ENCODE results near the gene GABRB3. TPM values are rescaled to one million over a fixed set of nuclear protein-coding genes. Genes with fewer than 3 reads are reported as not detected.

Gene GABRB3
- total and polyA plus RNA-seq, 2 donors (not counting 3 experiments of a cell fraction or from before 2014, with no cell fraction given): 0.03 TPM; not detected in 1

- Histone ChIP-seq H3K9ac (replicated peaks; ENCODE audit: extremely low read depth, insufficient read depth, low read length) (no peak overlapping the region), H3K9me1 (replicated peaks; ENCODE audit: control insufficient read depth, extremely low read depth, insufficient read depth, low read length) (no peaks in the 10 kb centered on the region), H3K9me3 (replicated peaks; ENCODE audit: control insufficient read depth, insufficient read depth, low read length) (peaks cover 10% of the 10 kb centered on the region), H3K36me3 (ENCODE audit: control insufficient read depth in 2 of 2, extremely low read depth in 1 of 2, insufficient read depth in 2 of 2, low read length in 2 of 2) (no peaks in the 10 kb centered on the region), H3K27ac (ENCODE audit: insufficient read depth, low read depth, low read length) (no peak overlapping the region), H3K4me2 (ENCODE audit: insufficient read depth, low read length) (no peak overlapping the region), H4K20me1 (replicated peaks; ENCODE audit: control insufficient read depth, extremely low read depth, insufficient read depth, low read length) (no peaks in the 10 kb centered on the region), H3K4me1 (ENCODE audit: control insufficient read depth, extremely low read depth, insufficient read depth, low read length) (no peaks in the 10 kb centered on the region), H2AFZ (ENCODE audit: low read depth, low read length) (no peak overlapping the region), H3K4me3 (replicated peaks in 1 of 3; ENCODE audit: insufficient read depth in 1 of 3, low read depth in 1 of 3, low read length in 3 of 3) (no peak overlapping the region), H3K79me2 (ENCODE audit: control insufficient read depth, insufficient read depth, low read length) (no peaks in the 10 kb centered on the region), H3K27me3 (ENCODE audit: control insufficient read depth in 2 of 2, insufficient read depth in 2 of 2, low read length in 2 of 2) (no peaks in the 10 kb centered on the region)
- POLR2A ChIA-PET: no interaction called here
- DNase-seq (ENCODE audit: low read depth, low spot score): no peak
- dilution Hi-C loops (cut with MboI; ENCODE audit: extremely low pct_ligation_motif_present, low sequenced_read_pairs) (no loop called here), intact Hi-C loops (cut with micrococcal nuclease) (no loop called here)
- TF ChIP-seq POLR2AphosphoS5 (IDR thresholded peaks at IDR 0.05; ENCODE audit: insufficient read depth, low read depth, low read length) (no peak), MAX (IDR thresholded peaks at IDR 0.05; ENCODE audit: insufficient read depth, insufficient read length) (no peak), POLR2A (IDR thresholded peaks at IDR 0.05; ENCODE audit: low read depth, low read length) (no peak), FOS (IDR thresholded peaks at IDR 0.05; ENCODE audit: borderline replicate concordance, insufficient read depth, low read length) (no peak), GATA2 (IDR thresholded peaks at IDR 0.05; ENCODE audit: insufficient read depth, insufficient read length, low read depth, low read length) (no peak), JUN (IDR thresholded peaks at IDR 0.05; ENCODE audit: borderline replicate concordance, insufficient read depth, insufficient read length, low read depth) (no peak)
- no TSS peak for BruUV-seq (replicated peaks)
- no peak for FAIRE-seq
- CTCF ChIA-PET: no interaction called here
Observed at GRCh38 chr15:26598704-26599103, 174.2 kb downstream of the GABRB3 start.

GRCh38 chr15:26595611-26596010 lies 177.3 kb downstream of the GABRB3 start:
- no peaks in the 10 kb centered on the region for H3K4me1 ChIP-seq (ENCODE audit: control insufficient read depth, extremely low read depth, insufficient read depth, low read length)
- no peak for DNase-seq (ENCODE audit: low read depth, low spot score)
- no peaks in the 10 kb centered on the region for H3K79me2 ChIP-seq (ENCODE audit: control insufficient read depth, insufficient read depth, low read length)
- dilution Hi-C loops (cut with MboI; ENCODE audit: extremely low pct_ligation_motif_present, low sequenced_read_pairs): no loop called here
- H3K4me3 ChIP-seq (replicated peaks in 1 of 3; ENCODE audit: insufficient read depth in 1 of 3, low read depth in 1 of 3, low read length in 3 of 3): no peak overlapping the region
- peaks cover 14% of the 10 kb centered on the region for H3K9me3 ChIP-seq (replicated peaks; ENCODE audit: control insufficient read depth, insufficient read depth, low read length)
- ChIA-PET POLR2A (no interaction called here), CTCF (no interaction called here)
- H3K9me1 ChIP-seq (replicated peaks; ENCODE audit: control insufficient read depth, extremely low read depth, insufficient read depth, low read length): no peaks in the 10 kb centered on the region
- H3K36me3 ChIP-seq (ENCODE audit: control insufficient read depth in 2 of 2, extremely low read depth in 1 of 2, insufficient read depth in 2 of 2, low read length in 2 of 2): no peaks in the 10 kb centered on the region
- no peak overlapping the region for H3K4me2 ChIP-seq (ENCODE audit: insufficient read depth, low read length)
- no peaks in the 10 kb centered on the region for H3K27me3 ChIP-seq (ENCODE audit: control insufficient read depth in 2 of 2, insufficient read depth in 2 of 2, low read length in 2 of 2)
- no peak overlapping the region for H3K9ac ChIP-seq (replicated peaks; ENCODE audit: extremely low read depth, insufficient read depth, low read length)
- no peak for FAIRE-seq
- intact Hi-C loops (cut with micrococcal nuclease): no loop called here
- H3K27ac ChIP-seq (ENCODE audit: insufficient read depth, low read depth, low read length): no peak overlapping the region
- no TSS peak for BruUV-seq (replicated peaks)
- no peaks in the 10 kb centered on the region for H4K20me1 ChIP-seq (replicated peaks; ENCODE audit: control insufficient read depth, extremely low read depth, insufficient read depth, low read length)
- TF ChIP-seq GATA2 (IDR thresholded peaks at IDR 0.05; ENCODE audit: insufficient read depth, insufficient read length, low read depth, low read length) (no peak), POLR2A (IDR thresholded peaks at IDR 0.05; ENCODE audit: low read depth, low read length) (no peak), JUN (IDR thresholded peaks at IDR 0.05; ENCODE audit: borderline replicate concordance, insufficient read depth, insufficient read length, low read depth) (no peak), FOS (IDR thresholded peaks at IDR 0.05; ENCODE audit: borderline replicate concordance, insufficient read depth, low read length) (no peak), MAX (IDR thresholded peaks at IDR 0.05; ENCODE audit: insufficient read depth, insufficient read length) (no peak), CTCF (IDR thresholded peaks at IDR 0.05; ENCODE audit: extremely low read depth in 1 of 2, insufficient read depth in 1 of 2, low read depth in 1 of 2, low read length in 2 of 2) (no peak)
- no peak overlapping the region for H2AFZ ChIP-seq (ENCODE audit: low read depth, low read length)

Measured in endothelial cell of umbilical vein (primary cell).